ENCODE data around the gene ANKRD18B.

DNA sequence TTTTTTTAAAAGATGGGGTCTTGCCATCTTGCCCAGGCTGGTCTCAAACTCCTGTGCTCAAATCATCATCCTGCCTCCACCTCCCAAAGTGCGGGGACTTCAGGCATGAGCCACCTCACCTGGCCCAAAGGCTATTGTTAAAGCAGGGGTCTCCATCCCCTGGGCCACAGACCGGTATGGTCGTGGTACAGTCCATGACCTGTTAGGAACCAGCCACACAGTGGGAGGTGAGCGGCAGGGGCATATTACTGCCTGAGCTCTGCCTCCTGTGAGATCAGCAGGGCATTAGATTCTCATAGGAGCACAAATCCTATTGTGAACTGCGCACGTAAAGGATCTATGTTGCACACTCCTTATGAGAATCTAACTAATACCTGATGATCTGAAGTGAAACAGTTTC, 43.1 kb upstream of the ANKRD18B start:
- no peak for TF ChIP-seq CTCF (conservative IDR thresholded peaks at IDR 0.05)
- no peak for TF ChIP-seq EZH2 (IDR thresholded peaks at IDR 0.05; ENCODE audit: low read depth)
